Aorta (tissue), 5 donors: Measurements from ENCODE around the gene LRRFIP1. TPM values are rescaled to one million over a fixed set of nuclear protein-coding genes. Genes with fewer than 3 reads are reported as not detected.

Experiments
- ATAC-seq: fragments of 200-7000 bp; cut with Tn5 transposase; one replicate; pipeline ENCODE4 v1.9.1; 2022; ENCODE audit warnings: moderate library complexity; ENCODE audit not compliant: low FRiP score
- DNase-seq, 2 donors: peaks; one replicate each; pipeline ENCODE4 v3.0.0-alpha.2; 2020
- H3K27ac ChIP-seq, 2 donors: one replicate each; pipeline ENCODE4 v1.5.1; 2013; ENCODE audit warnings: low read length in 2 of 2, mild to moderate bottlenecking in 2 of 2, moderate library complexity in 2 of 2, control low read depth in 1 of 2, inconsistent platforms in 1 of 2, low read depth in 1 of 2
- H3K27me3 ChIP-seq, 2 donors: one replicate each; pipeline ENCODE4 v1.6.1; 2013; ENCODE audit warnings: control low read depth in 1 of 2, low read length in 1 of 2, mild to moderate bottlenecking in 1 of 2, moderate library complexity in 1 of 2; ENCODE audit not compliant: insufficient read depth in 2 of 2, control insufficient read depth in 1 of 2
- H3K36me3 ChIP-seq, 2 donors: one replicate each; pipeline ENCODE4 v1.6.1; 2013; ENCODE audit warnings: control low read depth in 1 of 2, low read length in 1 of 2, mild to moderate bottlenecking in 1 of 2; ENCODE audit not compliant: insufficient read depth in 2 of 2, control insufficient read depth in 1 of 2
- H3K4me1 ChIP-seq, 2 donors: one replicate each; pipeline ENCODE4 v1.6.1; 2013; ENCODE audit warnings: low read length in 2 of 2, control low read depth in 1 of 2, mild to moderate bottlenecking in 1 of 2, moderate library complexity in 1 of 2; ENCODE audit not compliant: insufficient read depth in 2 of 2, control insufficient read depth in 1 of 2
- H3K4me3 ChIP-seq, 2 donors: one replicate each; pipeline ENCODE4 v1.5.1; 2013; ENCODE audit warnings: low read length in 2 of 2, control low read depth in 1 of 2, mild to moderate bottlenecking in 1 of 2
- H3K9me3 ChIP-seq: one replicate; pipeline ENCODE4 v1.6.1; 2013; ENCODE audit warnings: mild to moderate bottlenecking, low read length; ENCODE audit not compliant: control insufficient read depth
- WGBS, 2 donors: extraction: QIAGEN DNeasy Blood & Tissue Kit; methylation state at CpG; one replicate each; pipeline ENCODE4 v1.1.7; 2013; 5-methylcytosine and 5-hydroxymethylcytosine counted together
- intact Hi-C, 2 donors: fragments of 100-400 bp; cut with DNase I; formaldehyde crosslinking; loops; one replicate each; pipeline versions ENCODE4 v1.14.2 to v1.15.0; 2022
- polyA plus RNA-seq, 2 donors: library from polyadenylated mRNA; stranded (reverse); fragments of 200-250 nt; gene quantifications; one replicate each; pipeline ENCODE4 v1.2.3, GENCODE V29; 2013
- total RNA-seq, 2 donors: library from RNA; stranded (reverse); fragmentation: NEBNext Ultra II Directional; extraction: Animal tissue kit (Norgen Biotek cat#: 25700); gene quantifications; one replicate each; pipeline ENCODE4 v1.2.1, GENCODE V29; 2021
- donor health status: healthy with polysubstance abuse.
- donor health status: Bipolar disorder and iron deficiency.
- donor health status: DM: no; HTN: no; CAD: no.
- donor health status: DM: no; HTN: no; CAD: no.
- donor health status: DM: yes; HTN: yes; CAD: no.

LRRFIP1 gene
- total and polyA plus RNA-seq, 4 donors = 100 to 348 (median 169) TPM

- Histone ChIP-seq H3K9me3 (no peaks in the 10 kb centered on the region), H3K36me3 (no peaks in the 10 kb centered on the region), H3K27ac (no peak overlapping the region), H3K4me1 (peaks cover 2 to 4% of the 10 kb centered on the region in 2 donors), H3K4me3 (no peak overlapping the region), H3K27me3 (no peaks in the 10 kb centered on the region)
- WGBS, 2 donors = 73 to 76% methylated on average over 5 of the region's 5 CpGs
- DNase-seq = no peak
- intact Hi-C loops = no loop called here
- no peak for ATAC-seq
Measured at GRCh38 chr2:237721458-237721857, 94.1 kb downstream of the LRRFIP1 start.

GRCh38 chr2:237722616-237723015, 95.2 kb downstream of the LRRFIP1 start:
- no peak overlapping the region for H3K27ac ChIP-seq
- H3K36me3 ChIP-seq = no peaks in the 10 kb centered on the region
- intact Hi-C loops = no loop called here
- DNase-seq = no peak
- H3K4me1 ChIP-seq = peaks cover 2 to 3% of the 10 kb centered on the region in 2 donors
- no peaks in the 10 kb centered on the region for H3K27me3 ChIP-seq
- WGBS, 2 donors = 91 to 92% methylated on average over 7 of the region's 7 CpGs
- H3K9me3 ChIP-seq = no peaks in the 10 kb centered on the region
- ATAC-seq = no peak
- H3K4me3 ChIP-seq = no peak overlapping the region

GRCh38 chr2:237723023-237723422, 95.6 kb downstream of the LRRFIP1 start:
- Histone ChIP-seq H3K4me3 (no peak overlapping the region), H3K36me3 (no peaks in the 10 kb centered on the region), H3K27me3 (no peaks in the 10 kb centered on the region), H3K9me3 (no peaks in the 10 kb centered on the region), H3K27ac (no peak overlapping the region), H3K4me1 (peaks cover 2 to 3% of the 10 kb centered on the region in 2 donors)
- intact Hi-C loops = no loop called here
- WGBS, 2 donors = 89 to 94% methylated on average over 1 of the region's 1 CpG
- DNase-seq (no peak), ATAC-seq (no peak)

GRCh38 chr2:237723602-237724001, 96.2 kb downstream of the LRRFIP1 start:
- Histone ChIP-seq H3K4me3 (no peak overlapping the region), H3K36me3 (no peaks in the 10 kb centered on the region), H3K27ac (no peak overlapping the region), H3K27me3 (no peaks in the 10 kb centered on the region), H3K9me3 (no peaks in the 10 kb centered on the region), H3K4me1 (peaks cover 2 to 3% of the 10 kb centered on the region in 2 donors)
- no peak for DNase-seq
- ATAC-seq = no peak
- 73 to 76% methylated on average over 3 of the region's 3 CpGs for WGBS, 2 donors
- intact Hi-C loops = no loop called here

DNA sequence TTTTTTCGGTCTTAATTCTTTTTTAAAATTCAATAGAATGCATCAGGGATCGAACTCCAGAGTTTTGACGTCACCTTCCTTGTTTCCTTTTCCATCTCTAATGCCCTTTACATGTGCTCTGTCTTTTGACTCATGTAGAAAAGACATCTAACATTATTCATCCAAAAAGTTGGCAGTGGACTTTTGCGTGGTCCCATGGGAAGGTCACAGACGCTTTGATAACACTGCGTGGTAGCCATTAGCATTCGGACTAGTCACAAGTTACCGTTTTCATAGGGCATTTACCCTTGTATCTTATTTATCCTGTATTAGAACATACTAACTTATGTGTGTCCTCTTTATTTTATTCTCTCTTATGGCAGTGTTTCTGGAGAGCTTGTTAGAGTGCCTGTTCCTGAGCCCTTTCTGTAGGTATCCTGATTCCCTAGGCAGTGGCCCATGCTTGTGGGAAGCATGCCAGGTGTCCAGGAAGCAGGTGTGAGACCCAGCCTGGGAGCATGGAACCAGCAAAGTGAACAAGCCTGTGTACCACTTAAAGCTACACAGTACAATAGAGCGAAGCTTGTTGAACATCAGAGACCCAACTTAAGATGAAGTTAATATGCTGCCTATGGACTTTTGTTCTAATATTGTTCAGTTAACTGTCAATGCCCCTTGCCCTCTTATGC, 97.6 kb downstream of the LRRFIP1 start:
- DNase-seq = no peak

GRCh38 chr2:237725661-237726060, 98.3 kb downstream of the LRRFIP1 start:
- H3K27ac ChIP-seq = peak overlapping the region in 1 of 2 donors; percentile 32
- no peaks in the 10 kb centered on the region for H3K36me3 ChIP-seq
- no peak overlapping the region for H3K4me3 ChIP-seq
- no peaks in the 10 kb centered on the region for H3K27me3 ChIP-seq
- 78 to 82% methylated on average over 4 of the region's 4 CpGs for WGBS, 2 donors
- no peak for DNase-seq
- no peak for ATAC-seq
- peaks cover 3 to 5% of the 10 kb centered on the region in 2 donors for H3K4me1 ChIP-seq
- intact Hi-C loops = no loop called here
- H3K9me3 ChIP-seq = no peaks in the 10 kb centered on the region

More for the DNA sequence above, 97.6 kb downstream of the LRRFIP1 start:
- intact Hi-C loops = no loop called here
- Histone ChIP-seq H3K27me3 (no peaks in the 10 kb centered on the region), H3K4me1 (peaks cover 2 to 3% of the 10 kb centered on the region in 2 donors), H3K9me3 (no peaks in the 10 kb centered on the region), H3K27ac (no peak overlapping the region), H3K4me3 (no peak overlapping the region), H3K36me3 (no peaks in the 10 kb centered on the region)
- WGBS, 2 donors = 62 to 66% methylated on average over 9 of the region's 9 CpGs
- ATAC-seq = no peak

DNA sequence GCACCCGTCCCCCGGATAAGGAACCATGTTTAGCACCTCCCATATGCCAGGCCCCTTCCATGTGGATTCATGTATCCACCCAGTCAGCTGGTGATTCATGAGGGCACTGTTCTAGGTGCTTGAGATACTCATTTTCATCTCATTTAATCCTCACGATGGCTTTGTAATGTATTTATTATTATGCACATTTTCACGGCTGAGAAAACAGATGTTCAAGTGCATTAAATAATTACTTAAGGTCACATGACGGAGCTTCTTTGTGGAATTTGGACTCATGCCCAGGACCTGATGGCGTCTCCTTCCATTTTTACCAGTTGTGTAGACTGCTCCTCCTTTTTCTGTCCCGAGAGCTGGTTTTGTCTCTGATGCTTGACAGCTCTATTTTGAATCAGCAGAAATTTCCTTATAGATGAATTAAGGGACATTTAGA, 99.0 kb downstream of the LRRFIP1 start:
- ATAC-seq (no peak), DNase-seq (no peak)
- Histone ChIP-seq H3K27ac (no peak overlapping the region), H3K4me3 (no peak overlapping the region), H3K4me1 (peaks cover 3 to 9% of the 10 kb centered on the region in 2 donors), H3K36me3 (no peaks in the 10 kb centered on the region), H3K9me3 (no peaks in the 10 kb centered on the region), H3K27me3 (no peaks in the 10 kb centered on the region)
- WGBS, 2 donors = 10% methylated on average over 7 of the region's 7 CpGs
- intact Hi-C loops = no loop called here

- Histone ChIP-seq H3K4me1 (peaks cover 3 to 9% of the 10 kb centered on the region in 2 donors), H3K27me3 (no peaks in the 10 kb centered on the region), H3K27ac (peak overlapping the region in 1 of 2 donors; percentile 1), H3K4me3 (no peak overlapping the region), H3K9me3 (no peaks in the 10 kb centered on the region), H3K36me3 (no peaks in the 10 kb centered on the region)
- no peak for ATAC-seq
- no peak for DNase-seq
- WGBS, 2 donors = 83 to 86% methylated on average over 5 of the region's 5 CpGs
- intact Hi-C loops = no loop called here
Measured at GRCh38 chr2:237727363-237727762, 100.0 kb downstream of the LRRFIP1 start.

DNA sequence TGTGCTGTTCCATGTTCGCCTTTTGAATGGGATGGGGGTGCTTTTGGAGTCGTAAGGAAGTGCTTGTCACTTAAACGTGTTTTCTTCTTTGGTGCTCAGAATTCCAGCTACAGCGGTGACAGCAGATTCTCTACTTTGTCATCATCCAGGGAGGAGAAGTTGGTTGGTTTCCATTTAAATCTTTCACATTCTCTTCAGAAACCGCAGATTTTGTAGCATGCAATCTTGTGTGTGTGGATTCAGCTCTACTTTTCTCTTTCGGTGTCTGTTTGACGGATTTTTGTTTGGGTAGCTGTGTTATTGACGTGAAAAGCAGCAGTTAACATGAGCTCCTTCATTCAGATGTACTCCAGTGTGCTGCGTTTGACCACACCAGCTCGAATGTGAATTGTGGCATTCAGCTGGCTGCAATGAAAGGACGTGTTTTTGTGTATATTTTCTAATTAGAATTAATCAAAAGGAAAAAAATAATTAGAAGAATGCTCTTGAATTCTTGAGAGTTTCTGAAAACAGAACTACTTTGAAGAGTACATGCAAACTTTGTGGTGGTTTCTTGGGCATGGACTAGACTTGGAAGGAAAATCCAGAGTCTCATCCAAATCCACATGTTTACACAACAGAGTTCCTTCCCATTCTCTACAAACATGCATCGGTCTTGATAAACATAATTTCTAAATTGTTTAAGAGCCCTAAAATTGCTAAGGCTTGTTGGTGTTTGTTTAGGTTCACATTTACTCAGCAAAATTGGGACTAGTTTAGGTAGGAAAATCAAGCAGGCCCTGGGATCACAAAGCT, 102.5 kb downstream of the LRRFIP1 start:
- no peak overlapping the region for H3K4me3 ChIP-seq
- 84 to 85% methylated on average over 12 of the region's 12 CpGs for WGBS, 2 donors
- no peaks in the 10 kb centered on the region for H3K36me3 ChIP-seq
- DNase-seq = no peak
- ATAC-seq = no peak
- no peaks in the 10 kb centered on the region for H3K27me3 ChIP-seq
- H3K9me3 ChIP-seq = no peaks in the 10 kb centered on the region
- intact Hi-C loops = no loop called here
- H3K4me1 ChIP-seq = peaks cover 3 to 9% of the 10 kb centered on the region in 2 donors
- H3K27ac ChIP-seq = no peak overlapping the region
